ENCODE measurements around the gene FGGY. TPM values are rescaled to one million over a fixed set of nuclear protein-coding genes. Genes with fewer than 3 reads are reported as not detected.

The FGGY gene
- total RNA-seq, 1 donor from 2014 or later = 18.2 TPM

DNA sequence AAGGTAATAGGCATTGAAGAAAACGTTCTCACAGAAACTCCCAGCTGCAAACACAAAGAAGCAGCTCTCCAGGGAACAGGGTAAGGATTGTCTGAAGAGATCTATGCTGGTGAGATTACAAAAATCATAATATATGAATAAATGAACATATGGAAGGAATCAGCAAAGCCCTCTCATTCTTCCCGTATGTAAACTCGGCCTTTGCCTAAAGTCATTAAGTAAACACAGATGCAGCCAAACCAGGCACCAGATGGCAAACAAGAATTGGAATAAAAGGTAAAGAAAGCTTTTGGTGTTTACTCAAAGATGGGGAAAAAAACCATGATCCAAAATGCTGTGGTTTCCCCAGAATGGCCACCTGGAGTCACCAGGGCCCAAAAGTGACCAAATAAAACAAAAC is 441.3 kb downstream of the FGGY start:
- no peak overlapping the region for H3K4me3 Mint-ChIP-seq (ENCODE audit: low read depth)
- DNase-seq (ENCODE audit: low spot score, unreplicated experiment) = no peak
- peaks cover 17% of the 10 kb centered on the region for H3K9me3 Mint-ChIP-seq (ENCODE audit: low read depth)
- peaks cover 8% of the 10 kb centered on the region for H3K27me3 Mint-ChIP-seq
- peaks cover 13% of the 10 kb centered on the region for H3K36me3 Mint-ChIP-seq (ENCODE audit: insufficient read depth)
- peaks cover 37% of the 10 kb centered on the region for H3K4me1 Mint-ChIP-seq (ENCODE audit: low read depth)
- peak overlapping the region; percentile 66 for H3K27ac Mint-ChIP-seq
- no peak for TF ChIP-seq CTCF (IDR thresholded peaks at IDR 0.05; ENCODE audit: unreplicated experiment)

DNA sequence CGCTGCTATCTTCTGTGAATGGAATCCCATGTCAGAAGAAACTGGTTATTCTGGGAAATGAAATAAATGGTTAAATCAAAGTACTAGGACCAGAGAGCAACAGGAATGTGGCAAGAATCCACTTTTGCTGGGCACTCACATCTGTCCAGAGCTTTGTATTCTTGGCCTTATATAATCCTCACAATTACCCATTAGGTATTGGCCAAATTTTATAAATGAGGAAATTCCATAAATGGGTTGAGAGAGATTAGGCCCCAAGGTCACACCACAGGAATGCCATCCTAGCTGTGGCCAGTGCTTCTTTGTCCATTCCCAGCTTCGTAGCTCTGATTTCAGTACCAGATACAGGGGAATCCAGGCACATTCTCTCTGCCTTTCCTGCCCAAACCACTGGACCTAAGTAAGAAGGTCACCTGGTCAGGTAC is 441.7 kb downstream of the FGGY start:
- peaks cover 8% of the 10 kb centered on the region for H3K27me3 Mint-ChIP-seq
- TF ChIP-seq CTCF (IDR thresholded peaks at IDR 0.05; ENCODE audit: unreplicated experiment) = no peak
- peaks cover 13% of the 10 kb centered on the region for H3K36me3 Mint-ChIP-seq (ENCODE audit: insufficient read depth)
- H3K4me3 Mint-ChIP-seq (ENCODE audit: low read depth) = no peak overlapping the region
- peaks cover 17% of the 10 kb centered on the region for H3K9me3 Mint-ChIP-seq (ENCODE audit: low read depth)
- peak overlapping the region; percentile 79 for H3K27ac Mint-ChIP-seq
- H3K4me1 Mint-ChIP-seq (ENCODE audit: low read depth) = peaks cover 32% of the 10 kb centered on the region
- DNase-seq (ENCODE audit: low spot score, unreplicated experiment) = no peak

DNA sequence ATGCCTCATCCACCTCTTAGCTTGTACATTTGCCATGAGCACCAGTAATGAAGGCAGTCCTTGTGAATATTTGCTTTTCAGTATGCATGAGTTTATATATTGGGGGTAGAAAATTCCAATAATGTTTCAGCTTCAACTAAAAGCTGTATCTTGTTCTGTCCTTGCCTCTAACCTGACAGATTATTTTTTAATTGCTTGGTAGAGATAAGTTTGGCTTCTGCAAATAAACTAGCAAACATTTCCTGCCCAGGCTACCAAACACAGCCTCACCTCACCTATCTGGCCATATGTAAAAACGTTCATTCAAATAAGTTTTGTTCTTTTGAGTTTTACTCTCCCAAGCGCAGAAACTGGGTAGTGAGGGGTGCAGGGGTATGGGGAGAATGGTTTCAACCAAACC is 442.2 kb downstream of the FGGY start:
- peaks cover 34% of the 10 kb centered on the region for H3K4me1 Mint-ChIP-seq (ENCODE audit: low read depth)
- peaks cover 13% of the 10 kb centered on the region for H3K36me3 Mint-ChIP-seq (ENCODE audit: insufficient read depth)
- peaks cover 17% of the 10 kb centered on the region for H3K9me3 Mint-ChIP-seq (ENCODE audit: low read depth)
- H3K27ac Mint-ChIP-seq = peak overlapping the region; percentile 79
- H3K27me3 Mint-ChIP-seq = peaks cover 8% of the 10 kb centered on the region
- DNase-seq (ENCODE audit: low spot score, unreplicated experiment) = no peak
- H3K4me3 Mint-ChIP-seq (ENCODE audit: low read depth) = no peak overlapping the region
- TF ChIP-seq CTCF (IDR thresholded peaks at IDR 0.05; ENCODE audit: unreplicated experiment) = no peak

DNA sequence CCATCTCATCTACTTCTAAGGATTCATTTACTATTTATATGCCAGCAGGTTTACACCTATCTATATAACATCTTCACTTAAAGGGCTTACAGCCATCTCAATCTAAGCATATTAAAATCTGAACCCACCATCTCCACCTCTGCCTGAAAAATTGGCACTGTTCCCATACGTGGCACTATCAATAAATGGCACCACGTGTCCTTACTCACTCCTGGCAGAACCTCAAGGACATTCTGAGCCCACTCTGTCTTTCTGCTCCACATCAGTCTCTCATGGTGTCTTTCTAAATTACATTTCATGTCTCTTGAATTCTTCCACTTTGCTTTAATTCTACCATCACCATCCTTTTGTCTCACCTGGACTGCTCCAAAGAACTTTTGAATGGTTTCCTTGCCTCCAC is 445.6 kb downstream of the FGGY start:
- no peak overlapping the region for H3K4me3 Mint-ChIP-seq (ENCODE audit: low read depth)
- H3K27ac Mint-ChIP-seq = no peak overlapping the region
- no peak for DNase-seq (ENCODE audit: low spot score, unreplicated experiment)
- H3K9me3 Mint-ChIP-seq (ENCODE audit: low read depth) = peaks cover 2% of the 10 kb centered on the region
- H3K36me3 Mint-ChIP-seq (ENCODE audit: insufficient read depth) = peaks cover 1% of the 10 kb centered on the region
- no peak for TF ChIP-seq CTCF (IDR thresholded peaks at IDR 0.05; ENCODE audit: unreplicated experiment)
- H3K27me3 Mint-ChIP-seq = peaks cover 8% of the 10 kb centered on the region
- peaks cover 38% of the 10 kb centered on the region for H3K4me1 Mint-ChIP-seq (ENCODE audit: low read depth)

- Mint-ChIP-seq H3K27me3 (peaks cover 8% of the 10 kb centered on the region), H3K36me3 (ENCODE audit: insufficient read depth) (peaks cover 1% of the 10 kb centered on the region), H3K4me3 (ENCODE audit: low read depth) (no peak overlapping the region), H3K4me1 (ENCODE audit: low read depth) (peaks cover 35% of the 10 kb centered on the region), H3K9me3 (ENCODE audit: low read depth) (no peaks in the 10 kb centered on the region), H3K27ac (no peak overlapping the region)
- no peak for TF ChIP-seq CTCF (IDR thresholded peaks at IDR 0.05; ENCODE audit: unreplicated experiment)
- DNase-seq (ENCODE audit: low spot score, unreplicated experiment) = no peak
Observed at GRCh38 chr1:59743324-59744091, 446.6 kb downstream of the FGGY start.
